Activated gamma-delta T cell (primary cell): ENCODE results near the gene GIN1.
"Not testable (repeated sequence)": the region's sequence is repeated elsewhere in the genome, so short reads cannot be mapped to it uniquely, and the experiment has no call there.

Source experiments
- DNase-seq: peaks from one replicate; lab custom pipeline; 2025; lab: John Stamatoyannopoulos, UW
- total RNA-seq, 2 donors: gene quantifications; one replicate each; lab custom pipeline; 2026; lab: John Stamatoyannopoulos, UW

The GIN1 gene
- 18.6 to 24.4 reads per million in 2 donors for total RNA-seq

- peak; percentile 70 for DNase-seq
These were observed at the start of gene GIN1, which contains the start of gene PPIP5K2 for GRCh38 chr5:103119765-103120606. GIN1 (minus strand) TSS chr5:103120138; CDS start chr5:103108707, 11,431 bp downstream. PPIP5K2 (plus strand) TSS chr5:103120301; CDS start chr5:103129590, 9,289 bp downstream.

GRCh38 chr5:103166706-103167105 lies 46.8 kb upstream of the GIN1 start:
- DNase-seq, result no peak

- DNase-seq, result no peak
These were observed 31.2 kb upstream of the GIN1 start for GRCh38 chr5:103151156-103151555.

GRCh38 chr5:103148213-103148612 lies 28.3 kb upstream of the GIN1 start:
- no peak for DNase-seq

GRCh38 chr5:103145196-103145595 lies 25.3 kb upstream of the GIN1 start:
- no peak for DNase-seq

GRCh38 chr5:103142132-103142531 lies 22.2 kb upstream of the GIN1 start:
- DNase-seq, result not testable (repeated sequence)

- no peak for DNase-seq
These were observed 19.4 kb upstream of the GIN1 start for GRCh38 chr5:103139264-103139865.

GRCh38 chr5:103138202-103138690 lies 18.3 kb upstream of the GIN1 start:
- no peak for DNase-seq

- no peak for DNase-seq
These were observed 15.5 kb upstream of the GIN1 start for GRCh38 chr5:103135461-103135860.

GRCh38 chr5:103133231-103133630 lies 13.3 kb upstream of the GIN1 start:
- DNase-seq, result no peak

- no peak for DNase-seq
These were observed 12.7 kb upstream of the GIN1 start for GRCh38 chr5:103132684-103133083.

GRCh38 chr5:103128202-103128601 lies 8.3 kb upstream of the GIN1 start:
- no peak for DNase-seq

GRCh38 chr5:103127292-103127817 lies 7.4 kb upstream of the GIN1 start:
- DNase-seq, result no peak

GRCh38 chr5:103126557-103126956 lies 6.6 kb upstream of the GIN1 start:
- DNase-seq, result no peak

GRCh38 chr5:103122242-103122641 lies 2.3 kb upstream of the GIN1 start:
- DNase-seq, result no peak

- DNase-seq, result no peak
These were observed 766 bp upstream of the GIN1 start for GRCh38 chr5:103120607-103121200.

GRCh38 chr5:103119070-103119764 lies 721 bp downstream of the GIN1 start:
- no peak for DNase-seq

- DNase-seq, result no peak
These were observed 2.4 kb downstream of the GIN1 start for GRCh38 chr5:103117471-103117991.

GRCh38 chr5:103114440-103114839 lies 5.5 kb downstream of the GIN1 start:
- DNase-seq, result no peak

- no peak for DNase-seq
These were observed 7.0 kb downstream of the GIN1 start for GRCh38 chr5:103112910-103113309.

- no peak for DNase-seq
These were observed 8.5 kb downstream of the GIN1 start for GRCh38 chr5:103111468-103111867.
